ENCODE results near the gene ARPC1A.

GRCh38 chr7:99406557-99406956 lies 80.9 kb downstream of the ARPC1A start:
- TF ChIP-seq CTCF (IDR thresholded peaks at IDR 0.05) (no peak), POLR2AphosphoS5 (IDR thresholded peaks at IDR 0.05) (no peak), POLR2A (IDR thresholded peaks at IDR 0.05) (no peak), EP300 (IDR thresholded peaks at IDR 0.05) (no peak)
